CD4-positive, CD25-positive, alpha-beta regulatory T cell (primary cell): Measurements from ENCODE around the gene MID1. TPM values are rescaled to one million over a fixed set of nuclear protein-coding genes. Genes with fewer than 3 reads are reported as not detected.

Source experiments
- ATAC-seq, 2 donors: fragments of 150-1000 bp; cut with Tn5 transposase; one replicate each; pipeline ENCODE4 v1.10.0; 2021; ENCODE audit warnings: low read depth in 2 of 2, moderate number of reproducible peaks in 2 of 2, moderate library complexity in 1 of 2
- DNase-seq, 3 donors: peaks; one replicate each; pipeline versions ENCODE4 v3.0.0 to v3.0.0-alpha.2; 2012 to 2022; ENCODE audit warnings: mixed read lengths in 1 of 3
- H3K27ac ChIP-seq: one replicate; pipeline ENCODE4 v1.7.0; 2013; ENCODE audit warnings: mild to moderate bottlenecking, low read length; ENCODE audit not compliant: insufficient read depth, poor library complexity, severe bottlenecking
- H3K27me3 ChIP-seq: one replicate; pipeline ENCODE4 v1.7.0; 2013; ENCODE audit warnings: low read length; ENCODE audit not compliant: control insufficient read depth, insufficient read depth
- H3K36me3 ChIP-seq: one replicate; pipeline ENCODE4 v1.7.0; 2013; ENCODE audit warnings: mild to moderate bottlenecking, low read length, moderate library complexity; ENCODE audit not compliant: control insufficient read depth, insufficient read depth
- H3K4me1 ChIP-seq: 2 replicates; pipeline ENCODE4 v1.7.0; 2013; ENCODE audit warnings: mild to moderate bottlenecking, low read length; ENCODE audit not compliant: insufficient read depth, control insufficient read depth, poor library complexity, severe bottlenecking
- H3K4me3 ChIP-seq: one replicate; pipeline ENCODE4 v1.7.0; 2013; ENCODE audit warnings: low read depth, mild to moderate bottlenecking, low read length, moderate library complexity
- H3K9me3 ChIP-seq, 2 experiments: 1 replicate in 1 of 2; 2 replicates in 1 of 2; pipeline ENCODE4 v1.7.0; 2013; ENCODE audit warnings: low read length in 2 of 2, mild to moderate bottlenecking in 1 of 2, moderate library complexity in 1 of 2; ENCODE audit not compliant: control insufficient read depth in 2 of 2
- H3K27ac Mint-ChIP-seq, 3 donors: one replicate each; pipeline ENCODE4 v1.8.0; 2020 to 2022; ENCODE audit warnings: mild to moderate bottlenecking in 3 of 3, mixed read lengths in 3 of 3, moderate library complexity in 2 of 3
- H3K27me3 Mint-ChIP-seq: one replicate; pipeline ENCODE4 v1.8.0; 2022; ENCODE audit warnings: mild to moderate bottlenecking, mixed read lengths
- H3K36me3 Mint-ChIP-seq: one replicate; pipeline ENCODE4 v1.8.0; 2020; ENCODE audit warnings: mixed read lengths
- H3K4me1 Mint-ChIP-seq, 4 donors: one replicate each; pipeline ENCODE4 v1.8.0; 2020 to 2022; ENCODE audit warnings: mixed read lengths in 4 of 4, mild to moderate bottlenecking in 1 of 4
- H3K4me3 Mint-ChIP-seq, 4 donors: one replicate each; pipeline ENCODE4 v1.8.0; 2020 to 2022; ENCODE audit warnings: mild to moderate bottlenecking in 4 of 4, mixed read lengths in 4 of 4, moderate library complexity in 3 of 4
- H3K9me3 Mint-ChIP-seq, 7 donors: one replicate each; pipeline ENCODE4 v1.8.0; 2020 to 2022; ENCODE audit warnings: mixed read lengths in 7 of 7, mild to moderate bottlenecking in 3 of 7, moderate library complexity in 2 of 7
- polyA plus RNA-seq, 4 donors: library from polyadenylated mRNA; unstranded; fragments of 300-500 nt; fragmentation: Illumina TruSeq; gene quantifications; one replicate each; pipeline ENCODE4 v1.2.3, GENCODE V29; 2021
- total RNA-seq: library from RNA; stranded (reverse); gene quantifications from one replicate; pipeline ENCODE4 v1.2.3, GENCODE V29; 2022

Gene MID1
- total and polyA plus RNA-seq, 5 donors from 2014 or later: not detected

GRCh38 chrX:10649265-10649664, 28.9 kb upstream of the MID1 start:
- peaks cover 0 to 5% (median 0%) of the 10 kb centered on the region in 7 donors for H3K9me3 Mint-ChIP-seq
- ATAC-seq: no peak
- no peak overlapping the region for H3K27ac Mint-ChIP-seq
- Histone ChIP-seq H3K4me3 (no peak overlapping the region), H3K4me1 (no peaks in the 10 kb centered on the region), H3K36me3 (no peaks in the 10 kb centered on the region), H3K27me3 (no peaks in the 10 kb centered on the region), H3K9me3 (no peaks in the 10 kb centered on the region), H3K27ac (no peak overlapping the region)
- H3K27me3 Mint-ChIP-seq: no peaks in the 10 kb centered on the region
- DNase-seq: no peak
- H3K36me3 Mint-ChIP-seq: no peaks in the 10 kb centered on the region
- no peak overlapping the region for H3K4me3 Mint-ChIP-seq
- H3K4me1 Mint-ChIP-seq: no peaks in the 10 kb centered on the region

- Histone ChIP-seq H3K4me3 (no peak overlapping the region), H3K36me3 (no peaks in the 10 kb centered on the region), H3K27me3 (no peaks in the 10 kb centered on the region), H3K27ac (no peak overlapping the region), H3K9me3 (no peaks in the 10 kb centered on the region), H3K4me1 (no peaks in the 10 kb centered on the region)
- no peaks in the 10 kb centered on the region for H3K4me1 Mint-ChIP-seq
- no peak for DNase-seq
- no peak for ATAC-seq
- H3K36me3 Mint-ChIP-seq: no peaks in the 10 kb centered on the region
- H3K27ac Mint-ChIP-seq: no peak overlapping the region
- peaks cover 0 to 5% (median 0%) of the 10 kb centered on the region in 7 donors for H3K9me3 Mint-ChIP-seq
- no peaks in the 10 kb centered on the region for H3K27me3 Mint-ChIP-seq
- H3K4me3 Mint-ChIP-seq: no peak overlapping the region
Observed at GRCh38 chrX:10648614-10649013, 28.2 kb upstream of the MID1 start.

GRCh38 chrX:10636851-10637250, 16.5 kb upstream of the MID1 start:
- no peak overlapping the region for H3K4me3 ChIP-seq
- no peaks in the 10 kb centered on the region for H3K36me3 ChIP-seq
- no peaks in the 10 kb centered on the region for H3K27me3 ChIP-seq
- H3K27ac ChIP-seq: no peak overlapping the region
- no peaks in the 10 kb centered on the region for H3K27me3 Mint-ChIP-seq
- no peak for ATAC-seq
- H3K27ac Mint-ChIP-seq: no peak overlapping the region
- H3K9me3 Mint-ChIP-seq: peaks cover 0 to 5% (median 0%) of the 10 kb centered on the region in 7 donors
- H3K4me1 ChIP-seq: no peaks in the 10 kb centered on the region
- H3K36me3 Mint-ChIP-seq: no peaks in the 10 kb centered on the region
- H3K9me3 ChIP-seq: no peaks in the 10 kb centered on the region
- no peaks in the 10 kb centered on the region for H3K4me1 Mint-ChIP-seq
- no peak for DNase-seq
- H3K4me3 Mint-ChIP-seq: no peak overlapping the region

- Histone ChIP-seq H3K9me3 (no peaks in the 10 kb centered on the region), H3K27me3 (no peaks in the 10 kb centered on the region), H3K4me1 (no peaks in the 10 kb centered on the region), H3K36me3 (no peaks in the 10 kb centered on the region), H3K4me3 (no peak overlapping the region), H3K27ac (no peak overlapping the region)
- Mint-ChIP-seq H3K9me3 (peaks cover 0 to 5% (median 0%) of the 10 kb centered on the region in 7 donors), H3K4me3 (no peak overlapping the region), H3K36me3 (no peaks in the 10 kb centered on the region), H3K27ac (no peak overlapping the region), H3K27me3 (no peaks in the 10 kb centered on the region), H3K4me1 (no peaks in the 10 kb centered on the region)
- ATAC-seq (no peak), DNase-seq (no peak)
Observed at GRCh38 chrX:10636337-10636736, 16.0 kb upstream of the MID1 start.

- no peak for DNase-seq
- H3K4me1 Mint-ChIP-seq: no peaks in the 10 kb centered on the region
- H3K4me3 ChIP-seq: no peak overlapping the region
- H3K36me3 ChIP-seq: no peaks in the 10 kb centered on the region
- peaks cover 0 to 9% (median 0%) of the 10 kb centered on the region in 7 donors for H3K9me3 Mint-ChIP-seq
- H3K27ac ChIP-seq: no peak overlapping the region
- no peak for ATAC-seq
- no peak overlapping the region for H3K4me3 Mint-ChIP-seq
- no peaks in the 10 kb centered on the region for H3K4me1 ChIP-seq
- H3K27ac Mint-ChIP-seq: no peak overlapping the region
- peaks cover 5% of the 10 kb centered on the region for H3K27me3 Mint-ChIP-seq
- no peaks in the 10 kb centered on the region for H3K36me3 Mint-ChIP-seq
- H3K9me3 ChIP-seq: no peaks in the 10 kb centered on the region
- H3K27me3 ChIP-seq: no peaks in the 10 kb centered on the region
Observed at GRCh38 chrX:10634392-10635161, 14.2 kb upstream of the MID1 start.

GRCh38 chrX:10633722-10634121, 13.3 kb upstream of the MID1 start:
- Mint-ChIP-seq H3K36me3 (no peaks in the 10 kb centered on the region), H3K4me1 (no peaks in the 10 kb centered on the region)

GRCh38 chrX:10631416-10632145, 11.2 kb upstream of the MID1 start:
- Mint-ChIP-seq H3K36me3 (no peaks in the 10 kb centered on the region), H3K27ac (no peak overlapping the region), H3K27me3 (peaks cover 5% of the 10 kb centered on the region), H3K9me3 (peaks cover 0 to 6% (median 0%) of the 10 kb centered on the region in 7 donors), H3K4me1 (no peaks in the 10 kb centered on the region), H3K4me3 (no peak overlapping the region)
- Histone ChIP-seq H3K27ac (no peak overlapping the region), H3K9me3 (no peaks in the 10 kb centered on the region), H3K4me3 (no peak overlapping the region), H3K27me3 (no peaks in the 10 kb centered on the region), H3K4me1 (no peaks in the 10 kb centered on the region), H3K36me3 (no peaks in the 10 kb centered on the region)
- ATAC-seq: no peak
- DNase-seq: no peak

More at GRCh38 chrX:10633722-10634121, 13.3 kb upstream of the MID1 start:
- Histone ChIP-seq H3K27ac (no peak overlapping the region), H3K9me3 (no peaks in the 10 kb centered on the region), H3K4me1 (no peaks in the 10 kb centered on the region), H3K36me3 (no peaks in the 10 kb centered on the region), H3K4me3 (no peak overlapping the region), H3K27me3 (no peaks in the 10 kb centered on the region)
- H3K27me3 Mint-ChIP-seq: peaks cover 5% of the 10 kb centered on the region
- H3K9me3 Mint-ChIP-seq: peaks cover 0 to 6% (median 0%) of the 10 kb centered on the region in 7 donors
- no peak overlapping the region for H3K27ac Mint-ChIP-seq
- ATAC-seq: no peak
- DNase-seq: no peak
- H3K4me3 Mint-ChIP-seq: no peak overlapping the region
